CD4-positive, CD25-positive, alpha-beta regulatory T cell (primary cell): ENCODE data around the gene KRABD2.

ENCODE experiments used
- ATAC-seq, 2 donors: fragments of 150-1000 bp; cut with Tn5 transposase; one replicate each; pipeline ENCODE4 v1.10.0; 2021; ENCODE audit warnings: low read depth in 2 of 2, moderate number of reproducible peaks in 2 of 2, moderate library complexity in 1 of 2
- DNase-seq, 3 donors: peaks; one replicate each; pipeline versions ENCODE4 v3.0.0 to v3.0.0-alpha.2; 2012 to 2022; ENCODE audit warnings: mixed read lengths in 1 of 3
- H3K27ac ChIP-seq: one replicate; pipeline ENCODE4 v1.7.0; 2013; ENCODE audit warnings: mild to moderate bottlenecking, low read length; ENCODE audit not compliant: insufficient read depth, poor library complexity, severe bottlenecking
- H3K27me3 ChIP-seq: one replicate; pipeline ENCODE4 v1.7.0; 2013; ENCODE audit warnings: low read length; ENCODE audit not compliant: control insufficient read depth, insufficient read depth
- H3K36me3 ChIP-seq: one replicate; pipeline ENCODE4 v1.7.0; 2013; ENCODE audit warnings: mild to moderate bottlenecking, low read length, moderate library complexity; ENCODE audit not compliant: control insufficient read depth, insufficient read depth
- H3K4me1 ChIP-seq: 2 replicates; pipeline ENCODE4 v1.7.0; 2013; ENCODE audit warnings: mild to moderate bottlenecking, low read length; ENCODE audit not compliant: insufficient read depth, control insufficient read depth, poor library complexity, severe bottlenecking
- H3K4me3 ChIP-seq: one replicate; pipeline ENCODE4 v1.7.0; 2013; ENCODE audit warnings: low read depth, mild to moderate bottlenecking, low read length, moderate library complexity
- H3K9me3 ChIP-seq, 2 experiments: 1 replicate in 1 of 2; 2 replicates in 1 of 2; pipeline ENCODE4 v1.7.0; 2013; ENCODE audit warnings: low read length in 2 of 2, mild to moderate bottlenecking in 1 of 2, moderate library complexity in 1 of 2; ENCODE audit not compliant: control insufficient read depth in 2 of 2
- H3K27ac Mint-ChIP-seq, 3 donors: one replicate each; pipeline ENCODE4 v1.8.0; 2020 to 2022; ENCODE audit warnings: mild to moderate bottlenecking in 3 of 3, mixed read lengths in 3 of 3, moderate library complexity in 2 of 3
- H3K27me3 Mint-ChIP-seq: one replicate; pipeline ENCODE4 v1.8.0; 2022; ENCODE audit warnings: mild to moderate bottlenecking, mixed read lengths
- H3K36me3 Mint-ChIP-seq: one replicate; pipeline ENCODE4 v1.8.0; 2020; ENCODE audit warnings: mixed read lengths
- H3K4me1 Mint-ChIP-seq, 4 donors: one replicate each; pipeline ENCODE4 v1.8.0; 2020 to 2022; ENCODE audit warnings: mixed read lengths in 4 of 4, mild to moderate bottlenecking in 1 of 4
- H3K4me3 Mint-ChIP-seq, 4 donors: one replicate each; pipeline ENCODE4 v1.8.0; 2020 to 2022; ENCODE audit warnings: mild to moderate bottlenecking in 4 of 4, mixed read lengths in 4 of 4, moderate library complexity in 3 of 4
- H3K9me3 Mint-ChIP-seq, 7 donors: one replicate each; pipeline ENCODE4 v1.8.0; 2020 to 2022; ENCODE audit warnings: mixed read lengths in 7 of 7, mild to moderate bottlenecking in 3 of 7, moderate library complexity in 2 of 7

Gene KRABD2

DNA sequence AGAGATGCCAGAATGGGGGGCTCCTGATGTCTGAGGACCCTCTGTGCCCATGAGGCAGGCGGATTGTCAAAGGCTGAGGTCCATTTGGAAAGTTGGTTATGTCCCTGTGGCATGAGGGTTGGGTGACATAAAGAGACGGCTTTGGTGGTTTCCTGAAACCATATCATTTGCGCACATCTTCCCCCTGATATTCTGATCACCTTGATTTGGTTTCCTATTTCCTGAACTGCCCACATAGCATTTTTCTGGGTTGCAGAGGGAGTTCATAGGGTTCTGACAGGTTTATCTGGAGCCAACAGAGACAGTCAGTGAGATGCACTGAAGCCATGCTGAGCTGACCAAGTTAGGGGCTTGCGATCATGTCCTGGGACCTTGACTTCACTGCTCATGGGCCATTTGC, 36.8 kb upstream of the KRABD2 start:
- DNase-seq (no peak), ATAC-seq (no peak)
- Histone ChIP-seq H3K27ac (no peak overlapping the region), H3K4me3 (no peak overlapping the region), H3K36me3 (no peaks in the 10 kb centered on the region), H3K4me1 (no peaks in the 10 kb centered on the region), H3K9me3 (no peaks in the 10 kb centered on the region), H3K27me3 (peaks cover 10% of the 10 kb centered on the region)
- H3K27ac Mint-ChIP-seq = peak overlapping the region in 1 of 3 donors; percentile 53
- peaks cover 40% of the 10 kb centered on the region for H3K27me3 Mint-ChIP-seq
- H3K36me3 Mint-ChIP-seq = no peaks in the 10 kb centered on the region
- H3K9me3 Mint-ChIP-seq = peaks cover 0 to 4% (median 0%) of the 10 kb centered on the region in 7 donors
- peaks cover 0 to 11% (median 5%) of the 10 kb centered on the region in 4 donors for H3K4me1 Mint-ChIP-seq
- no peak overlapping the region for H3K4me3 Mint-ChIP-seq

DNA sequence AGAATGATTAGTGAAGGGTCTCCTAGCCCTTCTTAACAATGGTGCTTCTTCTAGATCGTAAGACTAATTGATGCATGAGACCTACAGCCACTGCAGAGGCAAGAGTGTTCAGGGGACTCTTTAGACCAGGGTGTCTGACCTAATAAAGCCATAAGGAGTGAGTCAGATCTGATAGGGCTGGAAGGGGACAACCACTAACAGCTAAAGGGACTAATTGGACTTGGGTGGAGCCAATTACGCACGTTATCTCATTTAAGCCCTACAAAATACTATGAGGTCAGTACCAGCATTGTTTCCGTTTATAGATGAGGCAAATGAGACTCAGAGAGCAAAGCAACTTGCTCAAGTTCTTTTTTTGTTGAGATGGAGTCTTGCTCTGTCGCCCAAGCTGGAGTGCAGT, 35.6 kb upstream of the KRABD2 start:
- no peaks in the 10 kb centered on the region for H3K36me3 ChIP-seq
- Mint-ChIP-seq H3K4me3 (no peak overlapping the region), H3K27ac (no peak overlapping the region), H3K9me3 (peaks cover 0 to 2% (median 0%) of the 10 kb centered on the region in 7 donors), H3K4me1 (peaks cover 0 to 11% (median 5%) of the 10 kb centered on the region in 4 donors), H3K36me3 (no peaks in the 10 kb centered on the region), H3K27me3 (peaks cover 36% of the 10 kb centered on the region)
- H3K9me3 ChIP-seq = no peaks in the 10 kb centered on the region
- DNase-seq (no peak), ATAC-seq (no peak)
- peaks cover 3% of the 10 kb centered on the region for H3K27me3 ChIP-seq
- no peaks in the 10 kb centered on the region for H3K4me1 ChIP-seq
- no peak overlapping the region for H3K27ac ChIP-seq
- no peak overlapping the region for H3K4me3 ChIP-seq

DNA sequence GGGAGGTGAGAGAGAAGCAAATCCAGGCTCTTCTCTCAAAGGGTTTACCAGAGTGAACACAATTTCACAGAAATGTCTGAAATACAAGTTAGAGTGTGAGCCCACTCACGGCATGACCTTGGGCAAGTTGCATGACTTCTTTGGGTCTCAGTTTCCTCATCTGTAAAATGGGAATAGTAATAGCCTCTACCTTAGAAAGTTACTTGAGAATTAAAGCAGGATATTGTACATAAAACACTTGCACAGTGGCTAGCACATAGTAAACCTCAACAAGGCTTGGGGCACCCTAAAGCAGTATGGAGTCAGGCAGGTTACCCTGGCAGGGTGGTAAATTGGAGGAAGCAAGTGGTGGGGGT, 34.4 kb upstream of the KRABD2 start:
- Histone ChIP-seq H3K36me3 (no peaks in the 10 kb centered on the region), H3K4me1 (no peaks in the 10 kb centered on the region), H3K27ac (no peak overlapping the region), H3K27me3 (peaks cover 3% of the 10 kb centered on the region), H3K9me3 (no peaks in the 10 kb centered on the region), H3K4me3 (no peak overlapping the region)
- Mint-ChIP-seq H3K27me3 (peaks cover 26% of the 10 kb centered on the region), H3K4me1 (peaks cover 0 to 11% (median 5%) of the 10 kb centered on the region in 4 donors), H3K9me3 (peaks cover 0 to 2% (median 0%) of the 10 kb centered on the region in 7 donors), H3K36me3 (no peaks in the 10 kb centered on the region), H3K4me3 (no peak overlapping the region), H3K27ac (no peak overlapping the region)
- ATAC-seq = no peak
- DNase-seq = no peak

DNA sequence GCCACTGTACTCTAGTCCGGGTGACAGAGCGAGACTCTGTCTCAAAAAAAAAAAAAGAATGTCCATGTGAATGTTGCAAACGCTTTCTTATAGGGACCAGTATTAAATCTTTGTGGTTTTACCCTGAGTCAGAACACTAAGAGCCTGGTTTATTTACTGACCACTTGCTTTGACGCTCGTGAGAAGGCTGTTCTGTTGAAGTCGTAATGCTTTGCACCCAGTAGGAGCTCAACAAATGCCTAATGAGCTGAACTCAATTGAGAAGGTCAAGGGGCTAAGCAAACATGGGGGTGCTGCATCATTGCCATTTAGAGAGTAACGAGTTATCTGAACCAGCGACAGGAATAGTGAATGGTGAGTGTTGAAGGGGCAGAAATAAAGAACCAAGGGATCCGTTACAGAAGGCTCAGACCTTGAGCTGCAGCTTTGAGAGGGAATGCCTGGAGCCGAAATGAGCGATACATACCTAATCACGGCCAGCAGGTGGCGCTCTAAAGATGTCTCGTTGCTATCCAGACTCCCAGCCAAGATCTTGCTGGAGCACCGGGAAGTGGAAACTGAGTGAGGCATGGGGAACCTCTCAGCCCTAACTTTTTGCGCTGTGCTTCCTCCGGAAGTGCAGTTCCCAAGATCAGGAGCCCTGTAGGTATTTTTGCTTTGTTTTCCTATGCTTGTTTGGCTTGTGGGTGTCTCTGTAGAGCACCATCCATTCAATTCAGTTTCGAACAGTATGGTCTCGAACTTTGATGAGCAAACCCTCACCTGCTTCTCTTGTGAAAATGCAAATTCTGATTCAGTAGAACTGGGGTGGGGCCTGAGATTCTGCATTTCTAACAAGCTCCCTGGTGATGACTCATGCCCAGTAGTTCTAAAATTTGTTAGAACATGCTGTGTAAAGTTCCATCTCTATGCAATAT, 33.7 kb upstream of the KRABD2 start:
- Histone ChIP-seq H3K4me3 (no peak overlapping the region), H3K36me3 (no peaks in the 10 kb centered on the region), H3K27ac (no peak overlapping the region), H3K27me3 (peaks cover 3% of the 10 kb centered on the region), H3K4me1 (no peaks in the 10 kb centered on the region), H3K9me3 (no peaks in the 10 kb centered on the region)
- no peaks in the 10 kb centered on the region for H3K36me3 Mint-ChIP-seq
- no peak overlapping the region for H3K4me3 Mint-ChIP-seq
- peak overlapping the region in 1 of 3 donors; percentile 46 for H3K27ac Mint-ChIP-seq
- peaks cover 0 to 11% (median 5%) of the 10 kb centered on the region in 4 donors for H3K4me1 Mint-ChIP-seq
- peaks cover 26% of the 10 kb centered on the region for H3K27me3 Mint-ChIP-seq
- DNase-seq (peak; percentile 68 to 73 (median 71)), ATAC-seq (peak; percentile 60 to 69)
- peaks cover 0 to 2% (median 0%) of the 10 kb centered on the region in 7 donors for H3K9me3 Mint-ChIP-seq

DNA sequence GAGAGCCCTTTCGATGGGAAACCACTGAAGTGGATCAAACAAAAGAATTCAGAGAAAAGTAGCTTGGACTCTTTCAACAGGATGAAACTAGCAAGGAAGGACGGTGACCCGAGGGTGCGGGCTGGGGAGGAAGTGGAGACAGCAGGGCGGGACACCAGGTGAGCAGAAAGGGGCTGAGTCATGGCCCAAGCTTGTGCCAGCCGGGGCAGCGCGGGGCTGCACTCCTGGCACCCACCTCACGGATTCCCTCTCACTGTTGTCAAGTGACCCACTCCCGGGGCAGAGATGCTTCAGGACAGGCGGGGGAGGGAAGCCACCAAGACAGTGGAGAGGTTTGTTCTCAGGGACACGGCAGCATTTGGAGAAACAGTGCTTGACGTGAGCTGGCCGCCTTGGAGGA, 31.9 kb upstream of the KRABD2 start:
- DNase-seq (peak in 1 of 3 donors; percentile 32), ATAC-seq (no peak)
- Histone ChIP-seq H3K9me3 (no peaks in the 10 kb centered on the region), H3K27ac (no peak overlapping the region), H3K36me3 (no peaks in the 10 kb centered on the region), H3K4me1 (no peaks in the 10 kb centered on the region), H3K4me3 (no peak overlapping the region), H3K27me3 (peaks cover 3% of the 10 kb centered on the region)
- no peak overlapping the region for H3K27ac Mint-ChIP-seq
- no peaks in the 10 kb centered on the region for H3K36me3 Mint-ChIP-seq
- H3K4me1 Mint-ChIP-seq = peaks cover 0 to 8% (median 5%) of the 10 kb centered on the region in 4 donors
- H3K27me3 Mint-ChIP-seq = peaks cover 27% of the 10 kb centered on the region
- peaks cover 0 to 2% (median 0%) of the 10 kb centered on the region in 7 donors for H3K9me3 Mint-ChIP-seq
- H3K4me3 Mint-ChIP-seq = no peak overlapping the region

DNA sequence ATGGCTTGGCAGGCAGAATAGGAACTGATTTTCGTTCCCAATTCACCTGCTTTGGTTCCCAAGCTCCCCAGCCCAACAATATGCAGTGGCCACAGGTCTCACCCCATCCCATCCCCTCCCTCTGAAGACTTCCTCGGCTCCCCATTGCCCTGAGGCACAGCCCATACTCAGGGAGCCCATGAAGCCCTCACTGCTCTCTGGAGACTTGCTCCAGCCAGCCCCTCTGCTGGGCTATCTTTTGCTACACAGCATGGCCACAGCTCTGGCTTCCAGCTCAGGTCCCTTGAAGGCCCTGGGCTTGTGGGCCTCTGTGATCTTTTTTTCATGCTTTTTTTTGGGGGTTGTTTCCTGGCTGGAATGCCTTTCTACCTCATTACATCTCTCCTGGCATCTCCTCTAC, 29.7 kb upstream of the KRABD2 start:
- no peak overlapping the region for H3K27ac ChIP-seq
- Mint-ChIP-seq H3K9me3 (peaks cover 0 to 1% (median 0%) of the 10 kb centered on the region in 7 donors), H3K4me1 (peaks cover 0 to 6% (median 2%) of the 10 kb centered on the region in 4 donors), H3K36me3 (no peaks in the 10 kb centered on the region), H3K4me3 (no peak overlapping the region), H3K27ac (no peak overlapping the region), H3K27me3 (peaks cover 23% of the 10 kb centered on the region)
- no peaks in the 10 kb centered on the region for H3K4me1 ChIP-seq
- no peak overlapping the region for H3K4me3 ChIP-seq
- H3K9me3 ChIP-seq = no peaks in the 10 kb centered on the region
- no peak for ATAC-seq
- peaks cover 7% of the 10 kb centered on the region for H3K27me3 ChIP-seq
- no peaks in the 10 kb centered on the region for H3K36me3 ChIP-seq
- no peak for DNase-seq

DNA sequence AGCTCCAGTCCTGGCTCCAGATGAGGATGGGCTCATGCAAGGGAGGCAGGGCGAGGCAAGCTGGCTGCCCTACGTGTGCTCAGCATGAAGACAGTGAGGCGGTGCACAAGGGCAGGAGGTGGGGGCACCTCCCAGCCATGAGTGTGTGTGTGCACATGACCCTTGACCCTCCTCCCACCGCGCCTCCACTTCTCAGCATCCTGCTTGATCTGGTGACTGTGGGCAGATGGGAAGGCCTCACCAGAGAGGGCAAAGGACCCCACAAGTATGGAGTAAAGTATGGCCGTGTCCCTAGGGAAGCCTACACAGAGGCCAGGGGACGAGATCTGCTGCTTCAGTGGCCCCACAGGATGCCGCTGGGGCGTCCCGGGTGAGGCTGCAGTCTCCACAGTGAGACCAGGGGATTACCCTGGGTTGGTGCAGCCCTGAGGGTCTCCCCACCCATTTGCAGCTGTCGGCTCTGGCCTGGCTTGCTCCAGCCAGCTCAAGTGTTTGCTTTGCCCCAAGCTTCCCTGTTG, 29.1 kb upstream of the KRABD2 start:
- H3K27me3 ChIP-seq = peaks cover 7% of the 10 kb centered on the region
- H3K27ac ChIP-seq = no peak overlapping the region
- no peaks in the 10 kb centered on the region for H3K9me3 ChIP-seq
- peaks cover 0 to 6% (median 2%) of the 10 kb centered on the region in 4 donors for H3K4me1 Mint-ChIP-seq
- DNase-seq (no peak), ATAC-seq (no peak)
- H3K4me3 ChIP-seq = no peak overlapping the region
- no peak overlapping the region for H3K27ac Mint-ChIP-seq
- H3K36me3 Mint-ChIP-seq = no peaks in the 10 kb centered on the region
- H3K27me3 Mint-ChIP-seq = peaks cover 21% of the 10 kb centered on the region
- no peak overlapping the region for H3K4me3 Mint-ChIP-seq
- H3K9me3 Mint-ChIP-seq = peaks cover 0 to 1% (median 0%) of the 10 kb centered on the region in 7 donors
- H3K4me1 ChIP-seq = no peaks in the 10 kb centered on the region
- H3K36me3 ChIP-seq = no peaks in the 10 kb centered on the region
